ENCODE results near the gene CHST12. TPM values are rescaled to one million over a fixed set of nuclear protein-coding genes. Genes with fewer than 3 reads are reported as not detected.

Gene CHST12
- total and polyA plus RNA-seq, 7 donors = 1.2 to 11.9 (median 10.3) TPM

GRCh38 chr7:2437136-2437535 lies 33.7 kb downstream of the CHST12 start:
- Histone ChIP-seq H3K9me3 (no peaks in the 10 kb centered on the region), H3K4me1 (no peaks in the 10 kb centered on the region), H3K27me3 (no peaks in the 10 kb centered on the region), H3K4me3 (no peak overlapping the region), H3K36me3 (peaks cover 8 to 45% (median 21%) of the 10 kb centered on the region in 4 donors), H3K27ac (no peak overlapping the region)
- no peak for TF ChIP-seq POLR2AphosphoS5 (IDR thresholded peaks at IDR 0.05)
- no peak for TF ChIP-seq EP300 (IDR thresholded peaks at IDR 0.05)
- TF ChIP-seq POLR2A (IDR thresholded peaks at IDR 0.05) = no peak
- TF ChIP-seq CTCF (IDR thresholded peaks at IDR 0.05) = no peak
- 32 to 74% methylated on average over 9 of the region's 9 CpGs for WGBS, 2 donors
- intact Hi-C loops (cut with DNase I) = no loop called here
- no peak for DNase-seq

- DNase-seq = no peak
- H3K4me1 ChIP-seq = no peaks in the 10 kb centered on the region
- intact Hi-C loops (cut with DNase I) = no loop called here
- peaks cover 5 to 40% (median 18%) of the 10 kb centered on the region in 4 donors for H3K36me3 ChIP-seq
- TF ChIP-seq CTCF (IDR thresholded peaks at IDR 0.05) (no peak), POLR2A (IDR thresholded peaks at IDR 0.05) (no peak), EP300 (IDR thresholded peaks at IDR 0.05) (no peak), POLR2AphosphoS5 (IDR thresholded peaks at IDR 0.05) (no peak)
- no peak overlapping the region for H3K4me3 ChIP-seq
- no peak overlapping the region for H3K27ac ChIP-seq
- H3K9me3 ChIP-seq = no peaks in the 10 kb centered on the region
- H3K27me3 ChIP-seq = no peaks in the 10 kb centered on the region
- WGBS, 2 donors = 30 to 74% methylated on average over 16 of the region's 16 CpGs
These were observed 34.2 kb downstream of the CHST12 start for GRCh38 chr7:2437537-2438148.

GRCh38 chr7:2438186-2438585 lies 34.8 kb downstream of the CHST12 start:
- Histone ChIP-seq H3K36me3 (peaks cover 0 to 35% (median 13%) of the 10 kb centered on the region in 4 donors), H3K9me3 (no peaks in the 10 kb centered on the region), H3K27me3 (no peaks in the 10 kb centered on the region), H3K27ac (peak overlapping the region in 1 of 4 donors; percentile 43), H3K4me3 (no peak overlapping the region), H3K4me1 (no peaks in the 10 kb centered on the region)
- intact Hi-C loops (cut with DNase I) = no loop called here
- TF ChIP-seq EP300 (IDR thresholded peaks at IDR 0.05) (no peak), POLR2A (IDR thresholded peaks at IDR 0.05) (no peak), POLR2AphosphoS5 (IDR thresholded peaks at IDR 0.05) (no peak), CTCF (IDR thresholded peaks at IDR 0.05) (no peak)
- DNase-seq = no peak
- WGBS, 2 donors = 65 to 70% methylated on average over 7 of the region's 7 CpGs

- TF ChIP-seq POLR2AphosphoS5 (IDR thresholded peaks at IDR 0.05) = no peak
- TF ChIP-seq POLR2A (IDR thresholded peaks at IDR 0.05) = no peak
- TF ChIP-seq EP300 (IDR thresholded peaks at IDR 0.05) = no peak
- TF ChIP-seq CTCF (IDR thresholded peaks at IDR 0.05) = no peak
- Histone ChIP-seq H3K9me3 (no peaks in the 10 kb centered on the region), H3K36me3 (peaks cover 0 to 29% (median 7%) of the 10 kb centered on the region in 4 donors), H3K4me3 (no peak overlapping the region), H3K4me1 (no peaks in the 10 kb centered on the region), H3K27me3 (no peaks in the 10 kb centered on the region), H3K27ac (peak overlapping the region in 1 of 4 donors; percentile 43)
- 93 to 95% methylated on average over 13 of the region's 13 CpGs for WGBS, 2 donors
- intact Hi-C loops (cut with DNase I) = no loop called here
- no peak for DNase-seq
These were observed 35.4 kb downstream of the CHST12 start for GRCh38 chr7:2438775-2439174.
